ENCODE data around the gene CTTN.
A peak's percentile ranks its signal among the peaks of the same experiment; 100 is the strongest.

The CTTN gene

DNA sequence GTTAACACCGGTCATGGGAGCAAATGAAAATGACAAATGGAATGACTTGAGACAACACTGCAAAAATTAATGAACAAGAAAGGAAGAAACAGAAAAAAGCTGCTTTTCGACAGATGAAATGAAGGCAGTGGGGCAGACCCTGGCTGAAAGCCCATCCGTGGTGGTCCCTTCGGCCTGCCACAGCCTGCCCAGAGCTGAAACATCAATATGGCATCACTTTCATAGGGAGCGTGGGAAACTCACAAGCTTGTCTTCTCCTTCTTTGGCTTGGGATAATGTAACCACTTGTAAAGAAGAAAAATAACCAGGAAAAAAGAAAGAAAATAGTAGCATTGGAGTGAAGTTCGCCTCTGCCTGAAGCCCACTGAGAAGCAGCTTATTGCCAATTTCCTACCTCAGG, 78.8 kb downstream of the CTTN start:
- no peak for DNase-seq (ENCODE audit: low spot score)

DNA sequence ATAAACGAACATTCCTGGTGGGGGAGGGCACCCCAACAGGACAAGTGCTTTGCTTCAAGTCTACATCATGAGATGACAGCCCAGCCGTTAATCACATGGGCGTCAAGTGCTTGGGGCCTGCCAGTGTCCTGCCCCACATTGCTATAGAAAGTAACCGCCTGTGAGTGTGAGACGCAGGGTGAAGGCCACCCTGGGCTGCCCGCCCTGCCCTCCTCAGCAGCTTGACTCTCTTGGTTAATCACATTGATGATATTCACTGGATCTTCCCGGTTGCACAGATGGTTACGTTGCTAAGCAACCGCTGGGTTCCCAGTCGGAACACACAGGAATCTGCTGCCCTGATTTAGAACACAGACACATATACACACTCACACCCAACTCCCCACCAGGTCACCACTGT, 79.3 kb downstream of the CTTN start:
- DNase-seq (ENCODE audit: low spot score) = peak; percentile 48

DNA sequence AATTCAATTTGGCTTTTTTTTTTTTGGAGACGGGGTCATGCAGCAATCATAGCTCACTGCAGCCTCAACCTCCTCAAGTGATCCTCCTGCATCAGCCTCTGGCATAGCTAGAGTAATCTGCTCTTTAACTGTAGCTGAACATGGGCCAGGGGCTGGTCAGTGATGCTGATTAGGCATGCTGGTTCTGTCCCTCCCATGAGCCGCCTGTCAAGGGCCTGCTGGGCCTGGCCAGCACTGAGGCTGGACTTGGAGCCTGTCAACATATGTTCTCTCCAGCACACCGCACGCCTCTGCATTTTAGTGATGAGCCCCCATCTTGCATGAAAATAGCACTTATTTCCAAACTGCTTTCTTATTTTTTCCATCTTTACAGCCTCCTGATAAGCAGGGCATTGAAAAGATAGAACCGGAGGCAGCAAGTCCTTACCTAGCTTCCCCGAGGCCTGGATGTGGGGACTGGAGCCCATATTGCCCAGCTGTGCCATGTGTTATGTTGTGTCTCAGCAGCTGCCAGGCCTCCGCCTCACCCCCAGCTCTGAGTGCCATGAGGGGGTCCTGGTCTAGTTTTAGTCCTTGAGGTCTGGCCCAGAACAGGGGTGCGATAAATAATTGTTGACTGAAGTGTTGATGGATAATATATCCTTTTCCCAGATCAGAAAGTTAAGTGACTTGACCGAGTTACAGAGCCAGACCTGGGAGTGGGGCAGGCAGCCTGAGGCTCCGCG, 80.0 kb downstream of the CTTN start:
- no peak for DNase-seq (ENCODE audit: low spot score)

DNA sequence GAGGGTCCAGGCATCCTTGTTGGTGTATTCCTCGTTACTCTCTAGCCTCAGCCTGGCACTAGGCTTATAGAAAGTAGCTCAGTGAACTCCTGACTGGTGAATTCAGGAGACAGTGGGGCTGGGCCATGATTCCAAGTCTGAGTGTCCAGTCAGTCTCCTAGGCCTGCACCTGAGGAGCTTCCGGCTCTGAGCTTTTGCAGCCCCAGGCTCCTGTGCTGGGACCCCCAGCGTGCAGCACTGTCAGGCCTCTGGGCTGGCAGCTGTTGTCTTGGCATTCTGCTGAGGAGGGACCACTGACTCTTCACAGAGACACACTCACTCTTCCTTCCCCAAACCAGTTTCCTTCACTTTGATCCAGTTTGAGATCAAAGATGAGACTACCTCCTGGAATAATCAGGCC, 82.4 kb downstream of the CTTN start:
- no peak for DNase-seq (ENCODE audit: low spot score)

DNA sequence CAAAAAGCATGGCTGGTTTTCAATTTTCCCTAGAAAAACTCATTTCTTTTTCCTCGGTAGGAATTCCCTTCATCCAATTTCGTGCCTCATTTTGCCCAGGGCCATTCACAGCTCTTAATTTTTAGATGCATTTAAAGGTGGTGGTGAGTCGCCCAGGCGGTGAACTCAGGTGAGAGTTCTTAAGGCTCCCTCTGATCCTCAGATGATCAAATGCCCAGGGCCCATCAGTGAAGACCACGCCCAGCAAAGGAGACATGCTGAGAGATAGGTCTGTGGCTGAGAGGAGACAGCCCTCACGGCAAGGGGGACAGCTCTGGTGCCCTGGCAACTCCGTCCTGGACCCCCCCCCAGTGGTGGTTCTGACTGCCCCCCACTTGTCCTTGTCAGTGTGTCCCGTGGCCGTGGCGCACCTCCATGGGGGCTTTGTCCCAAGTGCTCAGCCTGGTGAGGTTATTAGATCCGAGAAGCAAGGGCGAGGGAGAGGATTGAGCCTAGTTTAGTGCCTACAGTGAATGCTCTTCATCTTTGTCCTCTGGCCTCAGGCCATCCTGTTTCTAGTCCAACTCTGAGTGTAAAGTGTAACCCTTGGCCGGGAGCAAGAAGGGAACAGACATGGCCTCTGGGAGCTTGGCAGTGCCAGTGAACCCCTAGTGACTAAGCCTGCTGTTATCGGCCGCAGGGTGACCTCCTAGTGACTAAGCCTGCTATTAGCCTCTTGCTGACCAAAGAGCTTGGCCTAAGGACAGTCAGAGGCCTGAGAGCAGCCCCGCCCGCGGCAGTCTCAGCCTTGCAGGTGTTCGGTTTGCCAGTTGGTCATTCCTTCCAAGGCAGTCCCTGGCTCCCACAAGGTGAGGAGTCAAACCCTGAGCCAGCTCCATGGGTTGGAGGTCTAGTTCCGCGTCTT, 83.5 kb downstream of the CTTN start:
- no peak for DNase-seq (ENCODE audit: low spot score)

DNA sequence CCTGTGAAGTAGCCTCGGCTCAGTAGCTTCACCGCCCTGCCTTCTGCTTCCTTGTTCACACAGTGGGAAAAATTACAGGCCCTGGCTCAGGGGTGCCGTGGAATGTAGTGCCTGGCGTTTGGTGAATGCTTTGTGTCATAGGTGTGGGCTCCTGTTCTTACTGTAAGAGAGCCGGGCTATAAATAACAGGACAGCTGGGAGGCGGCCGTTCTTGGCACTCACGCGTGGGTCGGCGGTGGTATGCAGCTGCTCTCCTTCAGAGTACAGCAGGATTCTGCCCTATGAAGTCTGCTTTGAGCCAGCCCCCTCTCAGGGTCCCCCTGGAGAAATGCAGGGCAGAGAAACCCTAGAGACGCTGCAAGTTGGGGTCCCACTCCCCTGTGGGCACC, 84.2 kb downstream of the CTTN start:
- no peak for DNase-seq (ENCODE audit: low spot score)

DNA sequence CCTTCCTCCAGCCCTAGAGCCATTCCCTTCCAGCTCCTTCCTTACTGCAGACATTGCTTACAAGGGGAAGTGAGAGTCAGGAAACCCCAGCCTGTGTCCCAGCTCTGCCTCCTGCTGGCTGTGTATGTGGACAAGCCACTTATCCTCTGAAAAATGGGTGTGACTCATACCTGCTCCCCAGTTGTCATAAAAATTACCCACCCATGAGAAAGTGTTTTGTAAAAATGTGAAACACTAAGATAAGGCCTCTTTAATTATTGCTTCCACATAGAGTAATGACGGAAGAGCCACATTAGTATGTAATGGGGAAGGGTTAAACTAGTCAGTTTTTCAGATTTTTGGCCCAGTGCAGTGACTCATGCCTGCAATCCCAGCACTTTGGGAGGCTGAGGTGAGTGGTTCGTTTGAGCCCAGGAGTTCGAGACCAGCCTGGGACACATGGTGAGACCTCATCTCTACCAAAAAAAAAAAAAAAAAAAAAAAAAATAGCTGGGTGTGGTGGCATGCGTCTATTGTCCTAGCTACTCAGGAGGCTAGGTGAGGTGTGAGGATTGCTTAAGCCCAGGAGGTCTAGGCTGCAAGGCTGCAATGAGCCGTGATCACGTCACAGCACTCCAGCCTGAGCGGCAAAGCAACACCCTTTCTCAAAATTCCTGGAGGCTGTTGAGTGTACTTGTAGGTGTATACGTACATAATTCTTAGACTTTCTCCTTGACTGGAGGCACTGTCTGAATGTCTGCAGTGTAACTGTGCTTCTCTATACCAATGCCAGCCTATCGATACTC, 84.9 kb downstream of the CTTN start:
- no peak for DNase-seq (ENCODE audit: low spot score)

DNA sequence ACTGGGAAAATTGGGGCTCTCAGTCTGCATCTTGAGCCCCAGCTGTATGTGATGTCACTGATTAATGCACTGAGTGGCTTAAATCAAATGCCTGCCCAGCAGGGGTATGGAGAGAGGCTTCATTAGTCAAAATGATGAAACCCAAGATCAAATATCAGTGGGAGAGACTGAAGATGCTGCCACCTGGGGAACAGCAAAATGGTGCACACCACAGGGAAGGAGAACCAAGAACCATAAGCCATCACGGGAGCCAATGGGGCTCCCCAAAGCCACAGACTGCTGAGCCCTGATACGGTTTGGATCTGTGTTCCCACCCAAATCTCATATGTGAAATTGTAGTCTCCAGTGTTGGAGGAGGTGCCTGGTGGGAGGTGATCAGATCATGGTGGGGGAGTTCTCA, 85.6 kb downstream of the CTTN start:
- DNase-seq (ENCODE audit: low spot score) = no peak

DNA sequence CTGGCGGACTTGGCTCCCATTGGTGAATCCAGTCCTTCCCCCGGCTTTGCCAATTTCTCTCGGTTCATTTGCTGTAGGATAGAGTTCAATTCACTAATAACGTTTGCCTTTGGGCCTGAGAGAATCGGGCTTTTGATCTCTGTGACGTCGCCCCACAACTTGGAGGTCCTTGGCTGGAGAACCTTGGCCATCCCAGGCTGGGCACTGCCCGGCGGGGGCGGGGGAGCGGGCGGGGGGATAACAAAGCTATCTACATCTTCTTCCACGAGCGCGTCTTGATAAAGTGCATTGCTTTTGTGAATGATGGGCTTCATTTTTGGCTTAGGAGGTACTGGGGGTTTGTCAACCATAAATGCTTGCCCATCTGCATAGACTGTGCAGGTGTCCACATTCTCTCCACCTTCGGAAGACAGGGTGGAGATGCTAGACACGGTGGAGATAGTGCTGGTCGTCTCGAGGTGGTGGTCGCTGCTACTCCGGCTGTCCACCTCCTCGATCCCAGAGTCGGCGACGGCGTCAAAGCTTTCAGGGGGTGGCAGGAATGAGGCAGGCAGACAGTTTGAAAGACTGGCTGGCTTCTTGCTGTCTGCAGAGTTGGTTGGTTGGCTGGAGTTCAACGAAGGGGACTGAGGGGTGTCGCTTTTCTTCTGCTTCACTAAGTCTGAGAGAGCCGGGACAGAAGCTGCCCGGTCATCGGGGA, 87.1 kb downstream of the CTTN start:
- no peak for DNase-seq (ENCODE audit: low spot score)

DNA sequence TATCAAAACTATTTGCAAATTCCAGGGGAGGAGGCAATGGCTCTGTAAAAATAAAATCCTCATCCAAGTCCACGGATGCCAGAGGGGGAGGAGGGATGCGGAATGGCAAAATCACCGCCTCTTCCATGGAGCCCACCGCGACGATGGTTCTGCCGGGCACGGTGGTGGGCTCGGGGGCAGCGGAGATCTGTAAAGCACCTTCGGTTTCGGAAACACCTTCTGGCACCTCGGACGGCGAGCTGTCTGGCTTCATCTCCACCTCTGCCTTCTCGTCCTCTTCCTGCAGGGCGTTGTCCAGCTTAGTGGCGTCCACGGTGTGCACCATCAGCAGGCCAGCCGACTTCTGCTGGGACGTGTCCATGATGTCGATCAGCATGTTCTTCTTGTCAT, 87.7 kb downstream of the CTTN start:
- no peak for DNase-seq (ENCODE audit: low spot score)
